Mesendoderm (in vitro differentiated cells): ENCODE data around the gene SPOPL. TPM values are rescaled to one million over a fixed set of nuclear protein-coding genes. Genes with fewer than 3 reads are reported as not detected.

Experiments
- DNase-seq: peaks from one replicate; pipeline ENCODE4 v3.0.0; 2013
- H2AK5ac ChIP-seq: 2 replicates; pipeline ENCODE4 v1.6.1; 2013; ENCODE audit warnings: low read length, inconsistent platforms
- H2BK120ac ChIP-seq: 2 replicates; pipeline ENCODE4 v1.6.1; 2013; ENCODE audit warnings: low read depth, mild to moderate bottlenecking, low read length, moderate library complexity, mixed read lengths
- H2BK15ac ChIP-seq: replicated peaks from 2 replicates; pipeline ENCODE4 v1.6.1; 2013; ENCODE audit warnings: low read depth, mild to moderate bottlenecking, moderate library complexity
- H2BK5ac ChIP-seq: 2 replicates; pipeline ENCODE4 v1.6.1; 2013; ENCODE audit warnings: low read length, inconsistent platforms
- H3K18ac ChIP-seq: 2 replicates; pipeline ENCODE4 v1.6.1; 2013; ENCODE audit warnings: mild to moderate bottlenecking, low read length, mixed read lengths
- H3K23ac ChIP-seq: one replicate; pipeline ENCODE4 v1.6.1; 2013; ENCODE audit warnings: low read length
- H3K27ac ChIP-seq: 2 replicates; pipeline ENCODE4 v1.5.1; 2013; ENCODE audit warnings: low read depth, mild to moderate bottlenecking, inconsistent platforms, low read length, moderate library complexity
- H3K27me3 ChIP-seq: 2 replicates; pipeline ENCODE4 v1.6.1; 2013; ENCODE audit warnings: low read length, control low read depth, mild to moderate bottlenecking, inconsistent platforms; ENCODE audit not compliant: insufficient read depth, poor library complexity
- H3K36me3 ChIP-seq: 2 replicates; pipeline ENCODE4 v1.6.1; 2013; ENCODE audit warnings: low read length, inconsistent platforms; ENCODE audit not compliant: control insufficient read depth, insufficient read depth
- H3K4ac ChIP-seq: one replicate; pipeline ENCODE4 v1.6.1; 2013; ENCODE audit warnings: low read depth, mild to moderate bottlenecking, low read length, moderate library complexity
- H3K4me1 ChIP-seq: 2 replicates; pipeline ENCODE4 v1.6.1; 2013; ENCODE audit warnings: low read depth, low read length, inconsistent platforms; ENCODE audit not compliant: control insufficient read depth
- H3K4me2 ChIP-seq: 2 replicates; pipeline ENCODE4 v1.6.1; 2013; ENCODE audit warnings: low read length
- H3K4me3 ChIP-seq: 2 replicates; pipeline ENCODE4 v1.5.1; 2013; ENCODE audit warnings: mild to moderate bottlenecking, low read length
- H3K56ac ChIP-seq: one replicate; pipeline ENCODE4 v1.6.1; 2013; ENCODE audit warnings: low read length
- H3K79me1 ChIP-seq: 2 replicates; pipeline ENCODE4 v1.6.1; 2013; ENCODE audit warnings: low read length, inconsistent platforms
- H3K79me2 ChIP-seq: 2 replicates; pipeline ENCODE4 v1.6.1; 2013; ENCODE audit warnings: mild to moderate bottlenecking, low read length; ENCODE audit not compliant: control insufficient read depth, insufficient read depth
- H3K9ac ChIP-seq: 2 replicates; pipeline ENCODE4 v1.6.1; 2013; ENCODE audit warnings: low read length, inconsistent platforms
- H4K5ac ChIP-seq: one replicate; pipeline ENCODE4 v1.6.1; 2013; ENCODE audit warnings: low read length
- H4K8ac ChIP-seq: one replicate; pipeline ENCODE4 v1.6.1; 2013; ENCODE audit warnings: low read depth, mild to moderate bottlenecking, control low read depth, low read length, moderate library complexity
- whole genome bisulfite sequencing: extraction: QIAGEN DNeasy Blood & Tissue Kit; methylation state at CpG from one replicate; pipeline ENCODE4 v1.1.7; 2013; ENCODE audit warnings: low lambda C conversion rate, missing lambda C conversion rate; ENCODE audit not compliant: insufficient coverage; ENCODE audit errors: extremely low coverage; 5-methylcytosine and 5-hydroxymethylcytosine counted together
- polyA plus RNA-seq, 2 experiments: library from polyadenylated mRNA; stranded (reverse); fragments of 200-250 nt; gene quantifications; one replicate each; pipeline ENCODE4 v1.2.3, GENCODE V29; 2013

SPOPL gene
- 6.4 TPM for polyA plus RNA-seq (2013, experiment 1 of 2)
- 7.4 TPM for polyA plus RNA-seq (2013, experiment 2 of 2)

GRCh38 chr2:138501425-138502254 is at the start of gene SPOPL:
Gene SPOPL, plus strand, starts transcription at chr2:138501770. Its CDS starts 48,447 bp downstream, at chr2:138550217.
- Histone ChIP-seq H2BK120ac (peak within 1 kb of the TSS; percentile 56), H2BK15ac (no peak within 1 kb of the TSS), H2AK5ac (peak within 1 kb of the TSS; percentile 39), H3K4me2 (peak within 1 kb of the TSS; percentile 77), H3K23ac (peak within 1 kb of the TSS; percentile 85), H3K79me1 (peaks cover 3% of the 10 kb centered on the region), H3K4me3 (peak within 1 kb of the TSS; percentile 56), H4K5ac (no peak within 1 kb of the TSS), H3K27me3 (no peaks in the 10 kb centered on the region), H4K8ac (peak within 1 kb of the TSS; percentile 42), H3K36me3 (no peaks in the 10 kb centered on the region), H3K27ac (peak within 1 kb of the TSS; percentile 96), H3K79me2 (peaks cover 31% of the 10 kb centered on the region), H3K4ac (peak within 1 kb of the TSS; percentile 92), H3K56ac (peak within 1 kb of the TSS; percentile 96), H2BK5ac (peak within 1 kb of the TSS; percentile 54), H3K18ac (peak within 1 kb of the TSS; percentile 93), H3K9ac (peak within 1 kb of the TSS; percentile 89), H3K4me1 (peaks cover 7% of the 10 kb centered on the region)
- no CpG with 5 or more reads among the region's 86 CpGs for WGBS
- peak; percentile 96 for DNase-seq

DNA sequence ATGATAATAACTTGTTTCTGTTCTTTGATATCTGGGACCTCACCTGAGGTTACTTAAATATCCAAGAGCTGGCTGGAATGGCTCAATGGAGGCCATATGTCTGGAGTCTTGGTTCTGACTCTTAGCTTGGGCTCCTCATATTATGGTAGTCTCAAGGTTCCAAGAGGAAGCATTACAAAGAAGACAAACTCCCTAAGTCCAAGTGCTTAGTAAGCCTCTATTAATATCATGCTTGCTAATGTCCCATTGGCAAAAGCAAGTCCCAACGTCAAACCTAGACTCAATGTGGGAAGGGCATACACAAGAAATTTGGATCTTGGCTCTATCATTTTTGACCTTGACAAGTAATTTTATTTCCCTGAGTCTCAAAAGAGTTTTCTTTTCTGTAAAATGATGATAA is 49.2 kb upstream of the SPOPL start:
- Histone ChIP-seq H3K56ac (no peak overlapping the region), H3K27me3 (no peaks in the 10 kb centered on the region), H3K79me1 (no peaks in the 10 kb centered on the region), H3K27ac (no peak overlapping the region), H2AK5ac (no peak overlapping the region), H3K79me2 (no peaks in the 10 kb centered on the region), H3K4me3 (no peak overlapping the region), H3K18ac (no peak overlapping the region), H2BK5ac (no peak overlapping the region), H2BK15ac (no peak overlapping the region), H4K8ac (no peak overlapping the region), H3K23ac (no peak overlapping the region), H2BK120ac (peak overlapping the region; percentile 45), H3K9ac (no peak overlapping the region), H3K4me1 (peaks cover 2% of the 10 kb centered on the region), H3K4me2 (no peak overlapping the region), H3K4ac (no peak overlapping the region), H4K5ac (no peak overlapping the region), H3K36me3 (no peaks in the 10 kb centered on the region)
- DNase-seq = no peak
- no CpG with 5 or more reads among the region's 1 CpG for WGBS

DNA sequence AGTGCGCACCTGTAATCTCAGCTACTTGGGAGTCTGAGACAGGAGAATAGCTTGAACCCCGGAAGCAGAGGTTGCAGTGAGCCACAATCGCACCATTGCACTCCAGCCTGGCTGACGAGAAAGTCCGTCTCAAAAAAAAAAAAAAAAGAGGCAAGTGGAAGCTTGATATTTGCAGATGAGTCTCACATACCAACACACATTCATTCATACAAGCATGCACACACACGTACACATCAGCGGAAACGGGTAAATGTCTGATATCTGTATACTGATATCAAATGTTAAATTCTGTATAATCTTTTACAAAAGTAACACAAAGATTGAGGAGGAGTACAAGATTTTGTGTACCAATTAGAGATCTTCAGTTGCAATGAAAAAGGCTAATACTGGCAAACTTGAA is 47.8 kb upstream of the SPOPL start:
- no peak for DNase-seq
- H3K56ac ChIP-seq = no peak overlapping the region
- no peak overlapping the region for H2BK120ac ChIP-seq
- H3K4ac ChIP-seq = no peak overlapping the region
- H3K4me3 ChIP-seq = no peak overlapping the region
- no peak overlapping the region for H3K18ac ChIP-seq
- H3K9ac ChIP-seq = no peak overlapping the region
- H2BK15ac ChIP-seq = no peak overlapping the region
- H3K27ac ChIP-seq = no peak overlapping the region
- WGBS = no CpG with 5 or more reads among the region's 8 CpGs
- H3K23ac ChIP-seq = no peak overlapping the region
- H2AK5ac ChIP-seq = no peak overlapping the region
- no peak overlapping the region for H3K4me2 ChIP-seq
- no peaks in the 10 kb centered on the region for H3K79me2 ChIP-seq
- H3K4me1 ChIP-seq = no peaks in the 10 kb centered on the region
- H3K36me3 ChIP-seq = no peaks in the 10 kb centered on the region
- no peaks in the 10 kb centered on the region for H3K27me3 ChIP-seq
- H2BK5ac ChIP-seq = no peak overlapping the region
- H4K8ac ChIP-seq = no peak overlapping the region
- H3K79me1 ChIP-seq = no peaks in the 10 kb centered on the region
- no peak overlapping the region for H4K5ac ChIP-seq

- Histone ChIP-seq H3K27me3 (no peaks in the 10 kb centered on the region), H2AK5ac (no peak overlapping the region), H3K9ac (no peak overlapping the region), H4K5ac (no peak overlapping the region), H3K4me2 (no peak overlapping the region), H3K4ac (no peak overlapping the region), H2BK5ac (no peak overlapping the region), H3K18ac (no peak overlapping the region), H3K56ac (no peak overlapping the region), H3K23ac (no peak overlapping the region), H3K36me3 (no peaks in the 10 kb centered on the region), H3K79me1 (no peaks in the 10 kb centered on the region), H4K8ac (no peak overlapping the region), H3K4me1 (no peaks in the 10 kb centered on the region), H3K27ac (no peak overlapping the region), H3K79me2 (no peaks in the 10 kb centered on the region), H2BK15ac (no peak overlapping the region), H3K4me3 (no peak overlapping the region), H2BK120ac (no peak overlapping the region)
- DNase-seq = no peak
- no CpG with 5 or more reads among the region's 2 CpGs for WGBS
These were observed 46.8 kb upstream of the SPOPL start for GRCh38 chr2:138454761-138455160.

DNA sequence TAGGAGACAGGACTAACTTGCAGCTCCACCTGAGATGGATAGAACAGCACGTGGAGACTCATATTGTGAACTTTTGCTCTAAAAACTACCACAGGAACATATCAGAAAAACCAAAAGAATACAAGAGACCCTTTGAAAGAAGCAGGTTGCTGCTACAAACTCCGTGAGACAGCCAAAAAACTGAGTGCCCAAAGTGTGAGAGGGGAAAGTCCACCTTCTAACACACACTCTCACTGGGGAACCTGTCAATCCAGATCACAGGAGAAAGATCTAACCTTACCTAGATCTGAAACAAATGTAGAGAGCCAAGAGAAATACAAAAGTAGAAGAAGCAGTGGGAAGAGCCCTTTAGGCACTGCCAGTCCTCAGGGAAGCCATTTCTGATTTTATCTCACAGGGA is 46.3 kb upstream of the SPOPL start:
- H3K79me2 ChIP-seq = no peaks in the 10 kb centered on the region
- H3K79me1 ChIP-seq = no peaks in the 10 kb centered on the region
- no peak overlapping the region for H3K23ac ChIP-seq

More for the DNA sequence above, 46.3 kb upstream of the SPOPL start:
- Histone ChIP-seq H3K27me3 (no peaks in the 10 kb centered on the region), H3K36me3 (no peaks in the 10 kb centered on the region), H4K5ac (no peak overlapping the region), H4K8ac (no peak overlapping the region), H3K4ac (no peak overlapping the region), H2AK5ac (no peak overlapping the region), H3K4me2 (no peak overlapping the region), H2BK15ac (no peak overlapping the region), H3K18ac (no peak overlapping the region), H2BK120ac (no peak overlapping the region), H3K4me1 (no peaks in the 10 kb centered on the region), H3K27ac (no peak overlapping the region), H3K4me3 (no peak overlapping the region), H3K9ac (no peak overlapping the region), H2BK5ac (no peak overlapping the region), H3K56ac (no peak overlapping the region)
- WGBS = no CpG with 5 or more reads among the region's 2 CpGs
- no peak for DNase-seq
